ENCODE results near the gene APOBEC3F. TPM values are rescaled to one million over a fixed set of nuclear protein-coding genes. Genes with fewer than 3 reads are reported as not detected.
"Not testable (repeated sequence)": the region's sequence is repeated elsewhere in the genome, so short reads cannot be mapped to it uniquely, and the experiment has no call there.

Gene APOBEC3F
- total RNA-seq, result 1 to 10 TPM; 1.8 to 3.9 (median 2.7) TPM

- TF ChIP-seq CTCF (IDR thresholded peaks at IDR 0.05; ENCODE audit: low read depth), result not testable (repeated sequence)
Measured at GRCh38 chr22:39040538-39041296, at the start of gene APOBEC3F. APOBEC3F (plus strand) TSS chr22:39040864; CDS start chr22:39040961, 97 bp downstream.

- no peak for TF ChIP-seq CTCF (IDR thresholded peaks at IDR 0.05; ENCODE audit: low read depth)
Measured at GRCh38 chr22:38996105-38996504, 44.6 kb upstream of the APOBEC3F start.

DNA sequence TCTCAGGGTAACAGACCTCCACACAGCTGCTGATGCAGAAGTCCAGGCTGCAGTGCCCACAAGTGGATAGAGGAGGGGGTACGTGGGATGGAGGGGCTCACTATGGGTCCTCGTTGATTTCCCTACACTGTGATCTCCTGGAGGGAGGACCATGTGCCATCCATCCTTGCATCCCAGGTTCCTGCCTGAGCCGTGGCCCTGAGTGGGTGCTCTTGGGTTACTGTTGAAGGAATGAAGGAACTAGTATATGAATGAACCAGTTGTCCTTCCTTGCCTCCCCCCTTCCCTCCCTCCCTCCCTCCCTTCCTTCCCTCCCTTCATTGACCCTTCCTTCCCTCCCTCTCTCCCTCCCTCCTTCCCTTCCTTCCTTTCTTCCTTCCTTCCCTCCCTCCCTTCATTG, 43.1 kb upstream of the APOBEC3F start:
- TF ChIP-seq CTCF (IDR thresholded peaks at IDR 0.05; ENCODE audit: low read depth), result no peak

DNA sequence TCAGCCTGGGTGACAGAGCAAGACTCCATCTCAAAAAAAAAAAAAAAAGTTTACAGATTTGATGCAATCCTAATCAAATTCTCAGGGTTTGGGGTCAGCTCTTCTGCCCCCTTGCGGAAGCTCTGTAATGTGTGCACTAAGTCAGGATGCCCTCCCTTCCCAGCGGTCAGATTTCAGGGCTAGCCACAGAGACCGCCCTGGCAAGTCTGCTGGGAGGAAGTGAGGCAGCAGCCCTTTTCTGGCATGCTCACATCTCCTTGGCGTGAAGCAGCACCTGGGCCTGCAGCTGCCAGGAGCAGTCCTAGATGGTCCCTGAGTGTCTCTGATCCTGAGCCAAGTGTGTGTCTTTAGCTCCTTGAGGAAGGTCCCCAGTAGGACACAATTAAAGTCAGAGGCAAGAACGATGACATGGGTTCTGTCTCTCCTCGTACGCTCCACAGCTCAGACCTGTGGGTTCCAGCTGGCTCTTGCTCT, 37.5 kb upstream of the APOBEC3F start:
- no peak for TF ChIP-seq CTCF (IDR thresholded peaks at IDR 0.05; ENCODE audit: low read depth)

GRCh38 chr22:39007177-39007576, 33.5 kb upstream of the APOBEC3F start:
- no peak for TF ChIP-seq CTCF (IDR thresholded peaks at IDR 0.05; ENCODE audit: low read depth)

DNA sequence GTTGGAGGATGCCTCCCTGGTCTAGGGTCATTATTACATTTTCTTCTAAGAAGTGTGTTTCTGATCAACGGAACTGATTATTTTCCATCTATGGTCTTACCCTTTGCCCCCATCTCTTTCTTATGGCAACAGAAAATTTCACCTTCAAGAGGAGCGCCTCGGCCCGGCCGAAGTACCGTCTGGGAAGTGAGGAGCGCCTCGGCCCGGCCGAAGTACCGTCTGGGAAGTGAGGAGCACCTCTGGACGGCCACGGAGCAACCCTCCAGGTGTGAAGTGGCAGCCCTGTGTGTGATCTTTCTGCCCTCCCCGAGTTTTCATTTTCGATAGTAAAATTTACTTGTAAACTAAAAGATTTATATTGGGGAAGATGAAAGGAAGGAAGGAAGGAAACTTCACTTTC, 29.7 kb upstream of the APOBEC3F start:
- no peak for TF ChIP-seq CTCF (IDR thresholded peaks at IDR 0.05; ENCODE audit: low read depth)

GRCh38 chr22:39012533-39013511, 27.8 kb upstream of the APOBEC3F start:
- TF ChIP-seq CTCF (IDR thresholded peaks at IDR 0.05; ENCODE audit: low read depth), result no peak
